Gastrocnemius medialis (tissue), 4 donors: ENCODE data around the gene BBS9.

Experiments used
- POLR2A ChIP-seq, 2 donors: fragments of 450-650 bp; IDR thresholded peaks; one replicate each; pipeline ENCODE4 v1.6.1; 2017; ENCODE audit warnings: antibody characterized with exemption in 2 of 2, mild to moderate bottlenecking in 2 of 2, moderate library complexity in 2 of 2
- TF ChIP-seq, protein P1 (sequence below), 5 experiments: fragments of 450-650 bp in 3 of 5; fragments of 200-600 bp in 2 of 5; sonication (generic) in 2 of 5; IDR thresholded peaks in 4 of 5; conservative IDR thresholded peaks in 1 of 5; 1 replicate in 4 of 5; 2 replicates in 1 of 5; pipeline ENCODE4 v1.5.1; 2016 to 2019; ENCODE audit warnings: antibody characterized with exemption in 5 of 5, mild to moderate bottlenecking in 3 of 5, moderate library complexity in 3 of 5

DNA sequence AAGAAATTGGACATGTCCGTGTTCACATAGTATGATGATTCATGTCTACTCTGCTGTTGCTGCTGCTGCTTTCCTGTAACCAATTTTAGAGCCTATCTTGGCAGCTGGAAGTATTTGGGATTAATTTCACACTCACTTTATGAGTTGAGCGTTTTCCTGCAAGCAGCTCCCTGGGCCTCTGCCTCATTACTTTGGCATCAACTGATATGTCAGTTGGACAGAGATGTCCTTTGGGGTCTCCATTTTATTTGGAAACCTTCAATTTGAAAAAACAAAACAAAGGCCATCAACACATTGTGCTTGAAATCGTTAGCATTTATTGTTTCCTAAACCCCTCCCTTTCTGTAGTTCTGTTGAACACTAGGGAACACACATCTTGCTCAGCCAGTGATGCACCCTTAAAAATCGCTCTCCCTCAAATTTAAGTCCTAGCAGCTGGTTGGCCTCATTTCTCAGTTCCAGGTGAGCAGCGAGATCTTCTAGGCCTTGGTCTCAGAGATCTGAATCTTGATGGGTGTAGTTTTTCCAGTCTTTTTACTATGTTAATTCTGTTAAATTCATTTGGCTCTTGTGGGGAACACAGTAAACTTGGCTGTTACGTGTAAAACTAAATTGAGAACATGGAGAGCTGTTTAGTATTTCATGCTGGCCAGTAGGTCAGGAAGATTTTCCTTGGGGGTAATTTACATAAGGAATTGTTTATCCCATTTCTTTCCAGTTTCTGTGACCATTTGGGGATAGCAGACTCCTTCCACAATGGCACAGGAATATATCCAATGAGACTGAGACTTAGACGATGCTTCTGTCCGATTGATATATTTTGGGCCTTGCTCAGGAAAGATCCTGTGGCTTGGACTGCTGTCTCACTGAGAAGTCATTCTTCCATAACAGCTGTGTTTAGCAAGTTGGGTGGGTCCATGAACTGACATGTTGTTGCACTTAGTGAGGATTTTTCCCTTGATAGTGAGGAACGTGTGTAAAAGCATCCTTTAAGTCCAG is 371.6 kb downstream of the BBS9 start:
- TF ChIP-seq, protein P1, sequence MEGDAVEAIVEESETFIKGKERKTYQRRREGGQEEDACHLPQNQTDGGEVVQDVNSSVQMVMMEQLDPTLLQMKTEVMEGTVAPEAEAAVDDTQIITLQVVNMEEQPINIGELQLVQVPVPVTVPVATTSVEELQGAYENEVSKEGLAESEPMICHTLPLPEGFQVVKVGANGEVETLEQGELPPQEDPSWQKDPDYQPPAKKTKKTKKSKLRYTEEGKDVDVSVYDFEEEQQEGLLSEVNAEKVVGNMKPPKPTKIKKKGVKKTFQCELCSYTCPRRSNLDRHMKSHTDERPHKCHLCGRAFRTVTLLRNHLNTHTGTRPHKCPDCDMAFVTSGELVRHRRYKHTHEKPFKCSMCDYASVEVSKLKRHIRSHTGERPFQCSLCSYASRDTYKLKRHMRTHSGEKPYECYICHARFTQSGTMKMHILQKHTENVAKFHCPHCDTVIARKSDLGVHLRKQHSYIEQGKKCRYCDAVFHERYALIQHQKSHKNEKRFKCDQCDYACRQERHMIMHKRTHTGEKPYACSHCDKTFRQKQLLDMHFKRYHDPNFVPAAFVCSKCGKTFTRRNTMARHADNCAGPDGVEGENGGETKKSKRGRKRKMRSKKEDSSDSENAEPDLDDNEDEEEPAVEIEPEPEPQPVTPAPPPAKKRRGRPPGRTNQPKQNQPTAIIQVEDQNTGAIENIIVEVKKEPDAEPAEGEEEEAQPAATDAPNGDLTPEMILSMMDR (IDR thresholded peaks at IDR 0.05 in 4 of 5, conservative IDR thresholded peaks at IDR 0.05 in 1 of 5) = no peak
- no peak for TF ChIP-seq POLR2A (IDR thresholded peaks at IDR 0.05)
